ENCODE results near the gene CPA5. TPM values are rescaled to one million over a fixed set of nuclear protein-coding genes. Genes with fewer than 3 reads are reported as not detected.

Gene CPA5
- total RNA-seq, 1 experiment from 2014 or later: not detected

DNA sequence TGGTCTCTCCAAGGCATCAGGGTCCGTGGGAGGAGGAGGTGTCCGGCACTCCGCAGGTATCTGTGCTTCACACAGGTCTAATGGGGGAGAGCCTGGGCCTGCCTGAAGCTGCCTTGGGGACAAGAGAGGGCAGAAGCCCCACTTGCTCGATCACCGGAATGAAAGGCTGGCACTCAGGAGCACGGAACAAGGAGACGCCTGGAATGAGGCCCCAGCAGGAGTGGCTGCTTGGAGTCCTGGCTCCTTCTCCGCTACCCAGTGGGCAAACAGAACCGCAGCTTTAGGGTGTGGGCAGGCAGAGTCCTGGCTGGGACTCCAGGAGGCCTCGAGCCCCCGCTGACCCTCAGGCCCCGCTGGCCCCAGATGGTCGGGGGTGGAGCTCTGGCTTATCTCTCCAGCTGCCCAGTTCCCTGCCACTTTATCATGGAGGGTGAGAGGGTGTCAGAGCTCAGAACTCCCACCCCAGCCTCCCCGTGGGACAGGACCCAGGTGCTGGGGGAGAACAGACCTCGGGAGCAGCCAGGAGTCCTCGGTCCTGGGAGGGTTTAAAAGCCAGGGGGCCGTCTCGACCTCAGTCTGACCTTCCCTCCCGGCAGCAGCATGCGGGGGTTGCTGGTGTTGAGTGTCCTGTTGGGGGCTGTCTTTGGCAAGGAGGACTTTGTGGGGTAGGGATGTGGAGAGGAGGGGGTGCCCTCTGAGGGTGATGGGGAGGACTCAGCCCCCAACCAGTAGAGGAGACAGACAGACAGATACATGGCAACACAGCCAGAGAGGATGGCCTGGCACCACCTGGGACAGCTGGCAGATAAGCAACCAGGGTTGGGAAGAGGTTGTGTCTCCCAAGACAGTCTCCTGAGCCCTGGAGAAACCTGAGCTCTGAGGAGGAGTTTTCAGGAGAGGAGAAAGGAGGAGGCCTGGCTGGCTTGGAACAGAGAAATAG lies 35.6 kb downstream of the CPA5 start, which contains the start of gene CPA1:
Gene CPA1 (plus strand): TSS at position 574 of the 940 bp plus-strand sequence. CDS start 27 bp downstream, at position 601.
- Mint-ChIP-seq H3K36me3 (ENCODE audit: insufficient read depth, unreplicated experiment) (no peaks in the 10 kb centered on the region), H3K4me1 (ENCODE audit: low read depth, unreplicated experiment) (no peaks in the 10 kb centered on the region), H3K27ac (ENCODE audit: unreplicated experiment) (no peak within 1 kb of the TSS), H3K4me3 (ENCODE audit: low read depth, unreplicated experiment) (no peak within 1 kb of the TSS), H3K27me3 (ENCODE audit: unreplicated experiment) (peaks cover 14% of the 10 kb centered on the region), H3K9me3 (ENCODE audit: low read depth, unreplicated experiment) (peaks cover 3% of the 10 kb centered on the region)
- CTCF ChIA-PET: interaction anchor here (0.5 kb wide), 1 partner anchor 349 kb away, joined by 8 read pairs; no protein-coding TSS in a partner anchor
- BruUV-seq (replicated peaks): no TSS peak
- DNase-seq: no peak
- intact Hi-C loops (cut with micrococcal nuclease; ENCODE audit: unreplicated experiment): no loop called here
- TF ChIP-seq CTCF (IDR thresholded peaks at IDR 0.05; ENCODE audit: unreplicated experiment): no peak

GRCh38 chr7:130380861-130381455 lies 36.3 kb downstream of the CPA5 start:
- H3K4me3 Mint-ChIP-seq (ENCODE audit: low read depth, unreplicated experiment): no peak overlapping the region
- BruUV-seq (replicated peaks): no TSS peak
- no peaks in the 10 kb centered on the region for H3K36me3 Mint-ChIP-seq (ENCODE audit: insufficient read depth, unreplicated experiment)
- intact Hi-C loops (cut with micrococcal nuclease; ENCODE audit: unreplicated experiment): no loop called here
- DNase-seq: no peak
- no peaks in the 10 kb centered on the region for H3K4me1 Mint-ChIP-seq (ENCODE audit: low read depth, unreplicated experiment)
- peaks cover 3% of the 10 kb centered on the region for H3K9me3 Mint-ChIP-seq (ENCODE audit: low read depth, unreplicated experiment)
- CTCF ChIA-PET: interaction anchor here (0.5 kb wide), 1 partner anchor 350 kb away, joined by 8 read pairs; no protein-coding TSS in a partner anchor
- no peak overlapping the region for H3K27ac Mint-ChIP-seq (ENCODE audit: unreplicated experiment)
- TF ChIP-seq CTCF (IDR thresholded peaks at IDR 0.05; ENCODE audit: unreplicated experiment): no peak
- H3K27me3 Mint-ChIP-seq (ENCODE audit: unreplicated experiment): peaks cover 14% of the 10 kb centered on the region

- TF ChIP-seq CTCF (IDR thresholded peaks at IDR 0.05; ENCODE audit: unreplicated experiment): no peak
- intact Hi-C loops (cut with micrococcal nuclease; ENCODE audit: unreplicated experiment): no loop called here
- DNase-seq: no peak
- H3K27ac Mint-ChIP-seq (ENCODE audit: unreplicated experiment): no peak overlapping the region
- CTCF ChIA-PET: no interaction called here
- peaks cover under 1% of the 10 kb centered on the region for H3K9me3 Mint-ChIP-seq (ENCODE audit: low read depth, unreplicated experiment)
- no peaks in the 10 kb centered on the region for H3K36me3 Mint-ChIP-seq (ENCODE audit: insufficient read depth, unreplicated experiment)
- peaks cover 14% of the 10 kb centered on the region for H3K27me3 Mint-ChIP-seq (ENCODE audit: unreplicated experiment)
- no peaks in the 10 kb centered on the region for H3K4me1 Mint-ChIP-seq (ENCODE audit: low read depth, unreplicated experiment)
- BruUV-seq (replicated peaks): no TSS peak
- H3K4me3 Mint-ChIP-seq (ENCODE audit: low read depth, unreplicated experiment): no peak overlapping the region
Measured at GRCh38 chr7:130381468-130382312, 37.1 kb downstream of the CPA5 start.

Data from Calu3 (cell line).